Measurements from ENCODE around the gene SNCA.

DNA sequence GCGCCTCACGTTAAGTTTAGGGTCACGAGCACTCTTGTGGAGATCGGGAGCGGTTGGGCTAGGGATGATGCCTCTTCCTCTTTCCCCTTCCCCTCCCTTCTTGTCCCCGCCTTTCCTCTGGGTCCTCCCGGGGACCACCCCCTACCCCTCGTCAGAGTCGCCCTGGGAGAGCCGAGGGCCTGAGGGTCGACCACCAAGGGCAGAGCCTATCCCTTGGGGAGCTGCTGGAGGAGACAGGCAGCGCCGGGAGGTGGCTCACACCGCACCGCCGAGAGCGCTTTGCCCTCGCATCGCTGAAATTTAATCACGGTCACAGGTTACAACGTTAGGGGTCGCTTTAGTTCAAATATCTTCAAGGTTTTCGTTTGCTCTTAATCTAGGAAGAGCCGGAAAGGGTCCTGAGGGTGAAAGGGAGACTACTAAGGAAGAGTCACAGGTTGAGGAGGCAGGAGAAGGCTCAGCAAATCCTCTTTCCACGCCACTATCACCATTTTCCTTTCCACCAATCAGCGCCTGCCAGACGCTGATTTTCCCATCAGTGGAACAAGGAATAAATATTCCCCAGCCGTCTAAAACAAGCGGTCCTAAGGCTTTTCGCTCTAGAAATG is 528 bp upstream of the SNCA start:
- no peak for TF ChIP-seq CTCF (IDR thresholded peaks at IDR 0.05)
- no peak for TF ChIP-seq POLR2A (IDR thresholded peaks at IDR 0.05)
